Activated CD4-positive, alpha-beta memory T cell treated with anti-CD3 and anti-CD28 coated beads for 36 hours (primary cell): ENCODE data around the gene ANO4. TPM values are rescaled to one million over a fixed set of nuclear protein-coding genes. Genes with fewer than 3 reads are reported as not detected.

Source experiments
- CTCF ChIA-PET: fragments of 350-600 bp; sonication (Branson Sonifier 250); formaldehyde crosslinking; loops from one replicate; lab custom pipeline; 2021; ENCODE audit warnings: antibody characterized with exemption, inconsistent platforms; lab: Charles Lee
- POLR2A ChIA-PET: fragments of 350-600 bp; sonication (Branson Sonifier 250); formaldehyde crosslinking; loops from one replicate; lab custom pipeline; 2021; ENCODE audit warnings: antibody characterized with exemption; lab: Charles Lee
- DNase-seq: peaks from one replicate; pipeline ENCODE4 v3.0.0-alpha.2; 2020
- H3K27ac Mint-ChIP-seq: one replicate; pipeline ENCODE4 v1.8.0; 2021; ENCODE audit warnings: mixed read lengths
- H3K27me3 Mint-ChIP-seq: one replicate; pipeline ENCODE4 v1.8.0; 2021; ENCODE audit warnings: mixed read lengths
- H3K36me3 Mint-ChIP-seq: one replicate; pipeline ENCODE4 v1.8.0; 2021; ENCODE audit warnings: mixed read lengths
- H3K4me1 Mint-ChIP-seq: one replicate; pipeline ENCODE4 v1.8.0; 2021; ENCODE audit warnings: low read depth, mixed read lengths
- H3K4me3 Mint-ChIP-seq: one replicate; pipeline ENCODE4 v1.8.0; 2021; ENCODE audit warnings: mild to moderate bottlenecking, mixed read lengths
- H3K9me3 Mint-ChIP-seq: one replicate; pipeline ENCODE4 v1.8.0; 2021; ENCODE audit warnings: mixed read lengths
- intact Hi-C: fragments of 100-400 bp; cut with micrococcal nuclease; formaldehyde crosslinking; loops from one replicate; pipeline ENCODE4 v1.15.1; 2023
- total RNA-seq, 2 experiments: library from RNA; stranded (reverse); gene quantifications; one replicate each; pipeline ENCODE4 v1.2.3, GENCODE V29; 2021

The ANO4 gene
- total RNA-seq, 2 experiments from 2014 or later = not detected

DNA sequence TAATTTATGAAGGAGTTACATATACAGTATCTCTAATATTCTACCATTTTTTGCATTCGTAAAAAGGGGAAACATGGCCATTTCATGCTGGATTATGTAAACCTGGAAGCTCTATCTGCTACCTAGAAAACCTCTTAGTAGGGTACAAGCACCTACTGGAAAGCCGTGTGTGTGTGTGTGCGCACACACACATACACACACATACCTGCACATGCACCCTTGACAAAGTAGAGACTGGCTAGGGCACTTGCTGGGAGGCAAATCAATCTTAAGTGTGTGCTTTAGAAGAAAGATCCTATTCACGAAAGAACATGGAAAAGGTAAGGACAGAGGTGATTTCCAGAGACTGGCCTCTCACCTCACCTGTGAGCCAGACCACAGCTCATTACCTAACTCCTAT is 224.6 kb downstream of the ANO4 start:
- no peak for DNase-seq
- intact Hi-C loops = no loop called here
- CTCF ChIA-PET = no interaction called here
- H3K36me3 Mint-ChIP-seq = no peaks in the 10 kb centered on the region
- POLR2A ChIA-PET = interaction anchor here (0.5 kb wide), 1 partner anchor 222 kb away, joined by 3 read pairs; no protein-coding TSS in a partner anchor
- H3K4me1 Mint-ChIP-seq = no peaks in the 10 kb centered on the region
- no peak overlapping the region for H3K4me3 Mint-ChIP-seq
- H3K9me3 Mint-ChIP-seq = no peaks in the 10 kb centered on the region
- no peak overlapping the region for H3K27ac Mint-ChIP-seq
- H3K27me3 Mint-ChIP-seq = peaks cover 3% of the 10 kb centered on the region

DNA sequence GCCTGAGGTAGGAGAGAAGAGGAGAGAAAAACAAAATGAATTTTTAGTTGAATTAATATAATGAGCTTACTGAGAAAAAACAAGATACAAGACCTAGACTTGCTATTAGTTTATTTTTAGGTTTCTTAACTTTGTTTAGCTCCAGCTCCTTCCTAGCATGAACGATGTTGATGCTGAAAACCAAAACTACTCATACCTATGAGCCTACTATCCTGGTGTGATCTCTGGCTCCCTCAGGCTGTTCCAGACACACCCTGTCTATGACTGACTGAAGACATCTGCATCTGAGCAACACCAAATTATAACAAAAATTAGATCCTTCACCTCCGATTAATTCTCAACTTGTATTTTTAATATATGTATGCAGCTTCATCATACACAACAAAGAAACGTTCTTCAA is 225.1 kb downstream of the ANO4 start:
- Mint-ChIP-seq H3K4me1 (no peaks in the 10 kb centered on the region), H3K36me3 (no peaks in the 10 kb centered on the region), H3K27me3 (peaks cover 3% of the 10 kb centered on the region), H3K4me3 (no peak overlapping the region), H3K27ac (no peak overlapping the region), H3K9me3 (no peaks in the 10 kb centered on the region)
- intact Hi-C loops = no loop called here
- CTCF ChIA-PET = no interaction called here
- POLR2A ChIA-PET = interaction anchor here (0.5 kb wide), 1 partner anchor 223 kb away, joined by 3 read pairs; no protein-coding TSS in a partner anchor
- no peak for DNase-seq

GRCh38 chr12:101021442-101021841 is 226.9 kb downstream of the ANO4 start:
- H3K27ac Mint-ChIP-seq = no peak overlapping the region
- H3K9me3 Mint-ChIP-seq = no peaks in the 10 kb centered on the region
- H3K36me3 Mint-ChIP-seq = no peaks in the 10 kb centered on the region
- ChIA-PET POLR2A (no interaction called here), CTCF (no interaction called here)
- no peak overlapping the region for H3K4me3 Mint-ChIP-seq
- intact Hi-C loops = no loop called here
- DNase-seq = no peak
- H3K27me3 Mint-ChIP-seq = peaks cover 3% of the 10 kb centered on the region
- no peaks in the 10 kb centered on the region for H3K4me1 Mint-ChIP-seq

- no peak overlapping the region for H3K4me3 Mint-ChIP-seq
- no peaks in the 10 kb centered on the region for H3K36me3 Mint-ChIP-seq
- H3K27ac Mint-ChIP-seq = no peak overlapping the region
- no peak for DNase-seq
- intact Hi-C loops = no loop called here
- CTCF ChIA-PET = no interaction called here
- POLR2A ChIA-PET = no interaction called here
- H3K4me1 Mint-ChIP-seq = no peaks in the 10 kb centered on the region
- no peaks in the 10 kb centered on the region for H3K9me3 Mint-ChIP-seq
- peaks cover 3% of the 10 kb centered on the region for H3K27me3 Mint-ChIP-seq
Measured at GRCh38 chr12:101021911-101022388, 227.4 kb downstream of the ANO4 start.

DNA sequence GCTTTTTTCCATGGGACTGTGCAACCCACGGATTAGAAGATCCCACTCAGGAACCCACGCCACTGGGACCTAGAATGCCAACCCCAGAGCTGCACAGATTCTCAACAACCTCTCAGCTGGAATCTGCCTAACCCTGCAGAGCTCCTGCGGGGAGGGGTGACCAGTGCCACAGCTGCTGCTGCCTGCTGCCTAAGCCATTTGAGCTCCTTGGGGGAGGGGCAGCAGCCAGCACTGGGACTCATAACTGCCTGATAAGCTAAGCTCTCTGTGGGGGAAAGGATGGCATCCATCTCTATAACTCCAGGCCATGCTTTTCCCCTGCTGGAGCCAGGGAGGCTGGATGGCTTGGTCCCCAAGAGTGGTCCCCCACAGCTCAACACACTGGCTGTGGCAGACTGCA is 232.6 kb downstream of the ANO4 start:
- CTCF ChIA-PET = no interaction called here
- DNase-seq = no peak
- H3K4me3 Mint-ChIP-seq = no peak overlapping the region
- H3K4me1 Mint-ChIP-seq = no peaks in the 10 kb centered on the region
- H3K27me3 Mint-ChIP-seq = no peaks in the 10 kb centered on the region
- POLR2A ChIA-PET = no interaction called here
- intact Hi-C loops = no loop called here
- H3K27ac Mint-ChIP-seq = no peak overlapping the region
- H3K9me3 Mint-ChIP-seq = peaks cover 27% of the 10 kb centered on the region
- no peaks in the 10 kb centered on the region for H3K36me3 Mint-ChIP-seq

- H3K9me3 Mint-ChIP-seq = peaks cover 28% of the 10 kb centered on the region
- DNase-seq = no peak
- H3K4me1 Mint-ChIP-seq = no peaks in the 10 kb centered on the region
- H3K36me3 Mint-ChIP-seq = no peaks in the 10 kb centered on the region
- H3K27me3 Mint-ChIP-seq = no peaks in the 10 kb centered on the region
- intact Hi-C loops = no loop called here
- ChIA-PET CTCF (no interaction called here), POLR2A (no interaction called here)
- no peak overlapping the region for H3K4me3 Mint-ChIP-seq
- no peak overlapping the region for H3K27ac Mint-ChIP-seq
Measured at GRCh38 chr12:101027816-101028215, 233.2 kb downstream of the ANO4 start.

GRCh38 chr12:101038289-101038871 is 243.8 kb downstream of the ANO4 start:
- Mint-ChIP-seq H3K4me3 (no peak overlapping the region), H3K27ac (no peak overlapping the region), H3K4me1 (no peaks in the 10 kb centered on the region), H3K9me3 (peaks cover 3% of the 10 kb centered on the region), H3K27me3 (no peaks in the 10 kb centered on the region), H3K36me3 (no peaks in the 10 kb centered on the region)
- intact Hi-C loops = no loop called here
- DNase-seq = peak; percentile 16
- ChIA-PET CTCF (no interaction called here), POLR2A (no interaction called here)

GRCh38 chr12:101039848-101040531 is 245.4 kb downstream of the ANO4 start:
- Mint-ChIP-seq H3K36me3 (no peaks in the 10 kb centered on the region), H3K4me1 (no peaks in the 10 kb centered on the region), H3K4me3 (no peak overlapping the region), H3K9me3 (peaks cover 3% of the 10 kb centered on the region), H3K27ac (no peak overlapping the region), H3K27me3 (no peaks in the 10 kb centered on the region)
- no peak for DNase-seq
- intact Hi-C loops = no loop called here
- ChIA-PET POLR2A (no interaction called here), CTCF (no interaction called here)

- H3K4me3 Mint-ChIP-seq = no peak overlapping the region
- CTCF ChIA-PET = no interaction called here
Measured at GRCh38 chr12:101040936-101041335, 246.4 kb downstream of the ANO4 start.

DNA sequence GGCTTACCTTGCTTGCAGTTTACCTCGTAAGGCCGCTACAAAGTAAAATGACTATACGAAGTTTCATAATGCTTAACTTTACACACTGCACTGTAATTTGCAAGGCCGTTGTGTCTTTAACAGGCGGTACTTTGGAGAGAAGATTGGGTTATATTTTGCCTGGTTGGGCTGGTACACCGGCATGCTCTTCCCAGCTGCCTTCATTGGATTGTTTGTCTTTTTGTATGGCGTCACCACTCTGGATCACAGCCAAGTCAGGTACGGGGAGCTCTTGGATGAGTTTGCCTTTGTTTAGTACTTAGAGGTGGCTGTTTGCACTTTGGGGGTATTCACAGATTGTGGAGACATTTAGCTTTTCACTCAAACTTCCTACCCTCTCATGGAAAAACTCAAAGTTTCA is 247.6 kb downstream of the ANO4 start:
- H3K4me3 Mint-ChIP-seq = no peak overlapping the region
- no peak for DNase-seq
- no peaks in the 10 kb centered on the region for H3K9me3 Mint-ChIP-seq
- no peaks in the 10 kb centered on the region for H3K27me3 Mint-ChIP-seq
- ChIA-PET CTCF (no interaction called here), POLR2A (no interaction called here)
- intact Hi-C loops = no loop called here
- no peaks in the 10 kb centered on the region for H3K4me1 Mint-ChIP-seq
- H3K36me3 Mint-ChIP-seq = no peaks in the 10 kb centered on the region
- H3K27ac Mint-ChIP-seq = no peak overlapping the region

More at GRCh38 chr12:101040936-101041335, 246.4 kb downstream of the ANO4 start:
- no peaks in the 10 kb centered on the region for H3K36me3 Mint-ChIP-seq
- H3K4me1 Mint-ChIP-seq = no peaks in the 10 kb centered on the region
- DNase-seq = no peak
- H3K27me3 Mint-ChIP-seq = no peaks in the 10 kb centered on the region
- intact Hi-C loops = no loop called here
- H3K9me3 Mint-ChIP-seq = peaks cover 3% of the 10 kb centered on the region
- no peak overlapping the region for H3K27ac Mint-ChIP-seq
- POLR2A ChIA-PET = no interaction called here

DNA sequence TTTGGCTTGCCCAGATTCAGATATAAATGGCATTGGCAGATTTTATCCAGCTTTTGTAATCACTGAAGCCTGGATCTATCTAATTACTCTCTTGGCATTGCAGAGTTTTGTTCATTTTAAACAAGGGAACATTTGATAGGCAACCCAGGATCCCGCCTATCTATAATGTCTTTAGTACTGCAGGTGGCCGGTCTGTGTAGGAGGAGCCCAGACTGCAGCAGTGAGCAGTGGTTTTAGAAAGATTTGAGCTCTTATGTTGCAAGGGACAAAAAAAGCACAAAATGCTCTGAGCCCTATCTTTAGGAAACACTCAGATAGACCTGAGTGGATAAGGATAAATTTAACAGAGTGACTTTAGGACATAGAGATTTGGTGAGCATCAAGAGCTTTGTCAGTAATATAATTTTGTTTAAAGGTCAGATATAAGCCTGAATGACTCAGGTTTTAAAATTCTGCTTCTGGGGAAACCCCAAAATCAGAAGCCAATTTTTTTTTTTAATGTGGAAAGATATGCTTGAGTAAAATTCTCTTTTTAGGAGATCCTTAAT is 250.0 kb downstream of the ANO4 start:
- intact Hi-C loops = no loop called here
- no peaks in the 10 kb centered on the region for H3K4me1 Mint-ChIP-seq
- ChIA-PET CTCF (no interaction called here), POLR2A (no interaction called here)
- DNase-seq = no peak
- H3K9me3 Mint-ChIP-seq = no peaks in the 10 kb centered on the region
- no peak overlapping the region for H3K4me3 Mint-ChIP-seq
- no peaks in the 10 kb centered on the region for H3K36me3 Mint-ChIP-seq
- no peaks in the 10 kb centered on the region for H3K27me3 Mint-ChIP-seq
- H3K27ac Mint-ChIP-seq = no peak overlapping the region

DNA sequence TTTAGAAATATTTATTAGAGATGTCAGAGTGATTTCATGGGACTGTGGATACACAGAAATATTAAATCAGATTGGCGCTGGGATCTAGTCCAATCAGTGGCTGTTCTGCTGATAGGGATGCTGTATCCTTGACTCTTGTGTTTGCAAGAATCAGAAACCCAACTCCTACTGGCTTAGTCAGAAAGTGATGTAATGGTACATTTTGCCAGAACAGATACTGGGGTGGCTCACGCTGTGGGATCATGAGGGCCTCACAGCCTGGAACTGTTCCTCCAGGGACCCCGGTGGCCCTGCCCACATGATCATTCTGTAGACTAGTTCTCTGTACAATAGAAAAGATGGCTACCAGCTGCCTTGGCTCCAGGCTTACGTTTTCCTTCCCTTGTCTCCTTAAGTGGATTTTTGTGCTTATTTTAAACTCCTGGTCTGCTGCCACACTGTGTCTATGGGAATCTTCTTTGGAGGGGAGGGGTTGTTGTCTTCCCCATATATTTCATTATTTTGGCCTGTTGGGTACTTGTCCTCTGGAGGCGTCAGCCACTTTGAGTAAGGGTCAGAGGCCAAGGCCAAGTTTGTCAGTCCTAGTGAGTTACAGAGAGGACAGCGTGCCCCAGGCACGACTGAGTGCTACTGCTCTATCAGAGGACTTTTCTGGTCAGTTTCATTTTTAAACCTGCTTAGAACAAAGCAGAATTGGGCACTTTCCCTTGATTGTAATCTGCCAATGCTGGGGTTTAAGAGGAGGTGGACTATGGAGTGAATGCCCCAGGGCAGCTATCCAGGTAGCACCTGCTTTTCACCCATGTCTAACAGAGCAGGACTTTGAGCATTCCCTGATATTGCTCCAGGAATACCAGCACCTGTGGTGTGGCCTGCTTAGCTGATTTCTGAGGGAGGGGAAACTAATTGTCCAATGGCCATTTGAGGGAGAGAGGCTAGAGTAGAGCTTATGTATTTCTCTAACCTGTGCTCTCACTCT is 251.2 kb downstream of the ANO4 start:
- DNase-seq = no peak
- H3K9me3 Mint-ChIP-seq = no peaks in the 10 kb centered on the region
- POLR2A ChIA-PET = no interaction called here
- intact Hi-C loops = no loop called here
- H3K27me3 Mint-ChIP-seq = no peaks in the 10 kb centered on the region
- H3K4me1 Mint-ChIP-seq = no peaks in the 10 kb centered on the region
- no peak overlapping the region for H3K4me3 Mint-ChIP-seq
- no peaks in the 10 kb centered on the region for H3K36me3 Mint-ChIP-seq
- H3K27ac Mint-ChIP-seq = no peak overlapping the region
- CTCF ChIA-PET = no interaction called here
